Stimulated activated CD4-positive, alpha-beta T cell treated with anti-CD3 and anti-CD28 coated beads, Interleukin-1b, Interleukin-23, amount 100 ng/mL, for 48 hours (primary cell): ENCODE data around the gene BAMBI.

Experiments
- DNase-seq: peaks from one replicate; pipeline ENCODE4 v3.0.0-alpha.2; 2020

The BAMBI gene

DNA sequence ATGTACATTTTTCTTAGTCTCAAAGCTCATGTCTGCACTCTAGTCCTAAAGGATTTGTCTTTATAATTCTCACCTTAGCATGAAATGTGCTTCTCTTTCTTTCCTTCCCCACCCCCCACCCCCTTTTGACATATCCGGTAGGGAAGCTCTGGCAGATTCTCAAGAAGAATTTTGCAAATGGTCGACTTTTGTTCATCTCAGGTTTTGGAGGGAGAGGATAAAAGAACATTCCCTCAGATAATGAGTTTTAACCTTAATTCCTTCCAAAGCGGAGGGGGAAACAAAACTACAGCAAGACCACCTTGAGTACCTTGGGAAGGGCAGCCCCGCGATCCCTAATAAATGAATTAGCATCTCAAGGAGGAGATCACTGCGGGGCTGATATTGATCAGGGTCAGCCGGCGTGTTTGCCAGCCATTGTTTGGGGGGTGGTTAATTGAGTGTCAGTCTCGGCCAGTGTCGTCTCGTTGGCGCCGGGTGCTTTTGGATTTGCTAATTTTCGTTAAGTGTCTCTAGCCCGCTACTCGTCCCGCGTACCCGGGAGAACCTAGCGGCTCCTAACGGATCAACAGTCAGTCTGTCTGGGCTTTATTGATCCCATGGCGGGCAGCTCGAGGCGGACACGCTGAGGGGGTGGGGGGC, 874 bp upstream of the BAMBI start:
- DNase-seq, result no peak

DNA sequence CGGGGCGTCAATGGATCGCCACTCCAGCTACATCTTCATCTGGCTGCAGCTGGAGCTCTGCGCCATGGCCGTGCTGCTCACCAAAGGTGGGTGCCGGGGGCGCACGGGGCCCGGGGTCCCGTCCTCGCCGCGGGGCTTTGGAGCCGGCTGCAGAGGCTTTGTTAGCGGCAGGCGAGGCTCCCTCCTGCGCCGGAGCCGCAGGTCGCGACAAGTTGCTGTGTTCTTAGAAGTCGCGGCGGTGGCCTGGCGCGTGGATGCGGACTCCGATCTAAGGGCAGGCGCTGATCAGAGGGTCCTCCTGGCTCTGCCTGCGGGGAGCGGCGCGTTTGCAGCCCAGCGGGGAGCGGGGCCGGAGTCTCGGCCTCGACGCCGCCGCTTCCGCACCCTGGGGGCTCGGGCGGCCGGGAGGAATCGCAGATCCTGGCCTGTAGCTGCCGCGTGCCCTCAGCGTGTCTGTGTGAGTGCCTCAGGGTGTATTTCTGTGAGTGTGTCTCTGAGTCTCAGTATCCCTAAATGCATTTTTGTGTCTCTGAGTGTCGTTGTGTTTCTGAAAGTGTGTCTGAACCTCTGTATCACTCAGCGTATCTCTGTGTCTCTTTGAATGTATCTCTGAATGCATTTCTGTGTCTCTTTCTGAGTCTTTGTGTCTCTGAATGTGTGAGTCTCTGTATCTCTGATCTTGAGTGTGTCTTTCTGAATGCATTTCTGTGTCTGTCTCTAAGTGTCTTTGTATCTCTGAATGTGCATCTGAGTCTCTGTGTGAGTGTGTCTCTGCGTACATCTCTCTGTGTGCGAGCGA, 766 bp downstream of the BAMBI start:
- peak; percentile 9 for DNase-seq

DNA sequence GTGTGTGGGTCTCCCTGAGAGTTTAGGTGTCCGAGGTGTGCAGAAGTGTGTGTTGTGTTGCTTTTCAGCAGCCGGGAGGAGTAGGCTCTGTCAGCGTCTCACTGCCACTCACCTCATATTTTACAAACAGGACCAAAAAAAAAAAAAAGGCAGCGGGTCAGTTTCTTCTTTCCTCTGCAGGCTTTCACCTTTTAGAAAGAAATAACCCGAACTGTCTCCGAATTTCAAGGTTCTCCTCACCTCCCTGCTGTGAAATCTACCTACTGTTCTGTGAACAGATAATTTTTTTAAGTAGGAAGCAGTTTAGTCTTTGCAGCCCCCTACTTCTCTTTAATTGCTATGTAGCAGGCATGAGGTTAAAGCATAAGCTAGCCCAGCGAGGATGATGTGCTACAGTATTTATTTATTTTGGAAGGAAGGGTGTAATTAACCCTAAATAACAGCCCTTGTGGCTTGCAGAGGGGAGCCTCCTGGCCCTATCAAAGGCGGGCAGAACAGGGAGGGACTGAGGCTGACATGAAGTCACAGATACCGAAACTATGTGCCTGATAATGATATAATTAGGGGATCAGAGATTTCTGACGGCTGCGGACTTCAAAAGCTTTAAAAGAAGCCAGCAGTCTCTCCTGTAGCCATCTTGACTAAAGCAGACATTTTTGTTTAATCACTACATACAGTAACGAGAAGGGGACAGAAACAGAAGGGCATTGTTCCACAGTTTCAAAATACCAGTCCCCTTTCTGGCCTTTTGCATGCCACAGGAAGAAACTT, 1.6 kb downstream of the BAMBI start:
- DNase-seq, result no peak

DNA sequence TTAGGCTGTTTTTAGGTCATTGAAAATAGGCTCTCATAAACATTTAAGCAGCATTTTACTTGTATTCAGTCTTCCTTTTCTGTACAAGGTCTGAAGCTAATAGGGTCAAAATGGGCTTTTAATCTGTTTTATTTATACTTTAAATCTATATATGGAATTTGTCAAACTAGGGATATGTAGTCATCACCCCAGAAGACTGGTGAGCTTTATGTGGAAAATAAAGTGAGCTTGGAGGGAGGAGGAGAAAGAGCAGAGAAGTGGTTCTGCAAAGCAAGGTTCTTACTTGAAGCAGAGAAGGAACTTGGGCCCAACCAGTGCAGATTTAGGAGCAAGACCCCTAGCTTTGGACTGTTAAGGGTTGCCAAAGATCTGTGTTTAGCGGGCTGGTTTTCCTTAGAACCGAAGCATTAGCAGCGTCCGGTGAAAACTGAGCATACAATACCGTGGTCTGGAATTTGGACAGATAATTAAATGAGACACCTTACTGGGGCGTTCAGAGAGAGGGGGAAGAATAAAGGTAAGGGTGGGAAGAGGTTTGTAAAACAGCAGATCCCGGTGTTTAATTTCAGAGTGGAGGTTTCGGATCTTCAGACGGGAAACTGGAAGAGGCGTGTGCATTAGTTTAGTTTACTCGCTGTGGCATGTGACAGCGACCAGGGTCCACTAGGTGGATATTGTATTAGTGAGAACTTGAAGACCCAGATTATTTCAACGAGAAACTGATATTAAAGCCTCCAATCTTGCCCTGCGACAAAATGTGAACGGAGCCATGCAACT, 2.4 kb downstream of the BAMBI start:
- DNase-seq, result no peak

DNA sequence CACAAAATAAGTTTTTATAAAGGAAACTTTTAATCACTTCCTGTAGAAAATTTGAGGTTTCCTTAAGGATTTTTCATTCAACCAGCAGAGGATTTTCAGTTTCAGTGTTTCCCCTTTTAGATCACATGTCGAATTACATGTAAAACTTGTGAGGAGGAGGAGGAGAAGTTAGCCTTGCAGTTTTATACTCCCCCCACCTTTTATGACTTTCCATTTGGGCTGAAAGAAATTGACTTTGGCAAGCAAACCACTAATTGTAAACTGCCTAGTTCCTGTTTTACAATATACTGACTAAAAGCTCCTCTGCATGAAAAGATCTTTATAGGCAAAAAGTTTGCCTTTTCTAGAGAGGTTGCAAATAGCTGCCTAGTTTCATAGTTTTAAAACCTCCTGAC, 3.0 kb downstream of the BAMBI start:
- no peak for DNase-seq

DNA sequence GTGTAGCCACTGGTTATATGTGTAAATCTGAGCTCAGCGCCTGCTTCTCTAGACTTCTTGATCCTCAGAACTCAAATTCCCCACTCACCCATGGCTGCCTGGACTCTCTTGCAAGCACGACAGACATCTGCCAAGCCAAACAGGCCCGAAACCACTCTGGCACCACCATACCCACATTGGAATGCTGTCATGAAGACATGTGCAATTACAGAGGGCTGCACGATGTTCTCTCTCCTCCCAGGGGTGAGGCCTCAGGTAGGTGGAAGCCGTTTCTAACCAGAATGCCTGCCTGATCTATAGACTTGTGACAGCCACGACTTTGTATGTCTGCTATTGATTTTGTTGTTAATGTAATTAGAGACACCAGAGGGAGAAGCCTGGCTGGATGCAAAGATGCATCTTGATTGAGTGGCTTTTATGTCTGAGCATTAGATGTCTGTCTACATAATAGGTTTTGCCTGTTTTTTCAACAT, 4.0 kb downstream of the BAMBI start:
- DNase-seq, result no peak

DNA sequence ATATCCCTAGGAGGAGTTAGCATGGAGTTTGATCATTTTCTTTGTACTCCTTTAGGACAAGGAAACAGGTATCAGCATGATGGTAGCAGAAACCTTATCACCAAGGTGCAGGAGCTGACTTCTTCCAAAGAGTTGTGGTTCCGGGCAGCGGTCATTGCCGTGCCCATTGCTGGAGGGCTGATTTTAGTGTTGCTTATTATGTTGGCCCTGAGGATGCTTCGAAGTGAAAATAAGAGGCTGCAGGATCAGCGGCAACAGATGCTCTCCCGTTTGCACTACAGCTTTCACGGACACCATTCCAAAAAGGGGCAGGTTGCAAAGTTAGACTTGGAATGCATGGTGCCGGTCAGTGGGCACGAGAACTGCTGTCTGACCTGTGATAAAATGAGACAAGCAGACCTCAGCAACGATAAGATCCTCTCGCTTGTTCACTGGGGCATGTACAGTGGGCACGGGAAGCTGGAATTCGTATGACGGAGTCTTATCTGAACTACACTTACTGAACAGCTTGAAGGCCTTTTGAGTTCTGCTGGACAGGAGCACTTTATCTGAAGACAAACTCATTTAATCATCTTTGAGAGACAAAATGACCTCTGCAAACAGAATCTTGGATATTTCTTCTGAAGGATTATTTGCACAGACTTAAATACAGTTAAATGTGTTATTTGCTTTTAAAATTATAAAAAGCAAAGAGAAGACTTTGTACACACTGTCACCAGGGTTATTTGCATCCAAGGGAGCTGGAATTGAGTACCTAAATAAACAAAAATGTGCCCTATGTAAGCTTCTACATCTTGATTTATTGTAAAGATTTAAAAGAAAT, 4.8 kb downstream of the BAMBI start:
- no peak for DNase-seq

DNA sequence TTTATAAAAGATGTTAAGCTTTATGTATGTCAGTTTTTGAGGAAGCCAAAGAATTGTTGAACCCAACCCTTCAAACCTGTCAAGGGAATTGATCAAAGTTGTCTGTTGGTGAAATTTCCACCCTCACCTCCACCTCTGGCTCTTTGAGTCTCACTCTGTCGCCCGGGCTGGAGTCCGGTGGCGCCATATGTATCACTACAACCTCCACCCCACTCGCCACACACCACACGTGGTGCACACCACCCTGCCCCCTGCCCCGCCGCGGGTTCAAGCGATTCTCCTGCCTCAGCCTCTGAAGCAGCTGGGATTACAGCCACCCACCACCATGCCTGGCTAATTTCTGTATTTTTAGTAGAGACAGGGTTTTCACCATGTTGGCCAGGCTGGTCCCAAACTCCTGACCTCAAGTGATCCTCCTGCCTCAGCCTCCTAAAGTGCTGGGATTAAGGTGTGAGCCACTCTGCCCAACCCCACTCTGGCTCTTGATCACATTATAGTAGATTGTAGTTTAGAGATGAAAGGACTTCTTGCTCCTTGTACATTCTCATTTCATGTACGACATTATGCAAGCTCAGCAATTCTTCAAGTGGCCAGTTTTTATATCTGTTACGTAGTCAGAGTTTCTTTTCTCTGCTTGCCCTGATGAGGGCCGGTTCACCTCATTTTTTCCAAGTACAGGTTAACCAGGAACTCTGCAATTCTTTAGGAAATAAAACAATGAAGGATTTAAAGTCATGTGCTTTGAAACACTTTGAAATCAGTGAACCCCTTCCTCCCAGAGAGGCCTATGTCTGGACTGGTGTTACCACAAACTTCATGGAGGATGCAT, 7.0 kb downstream of the BAMBI start:
- DNase-seq, result no peak

DNA sequence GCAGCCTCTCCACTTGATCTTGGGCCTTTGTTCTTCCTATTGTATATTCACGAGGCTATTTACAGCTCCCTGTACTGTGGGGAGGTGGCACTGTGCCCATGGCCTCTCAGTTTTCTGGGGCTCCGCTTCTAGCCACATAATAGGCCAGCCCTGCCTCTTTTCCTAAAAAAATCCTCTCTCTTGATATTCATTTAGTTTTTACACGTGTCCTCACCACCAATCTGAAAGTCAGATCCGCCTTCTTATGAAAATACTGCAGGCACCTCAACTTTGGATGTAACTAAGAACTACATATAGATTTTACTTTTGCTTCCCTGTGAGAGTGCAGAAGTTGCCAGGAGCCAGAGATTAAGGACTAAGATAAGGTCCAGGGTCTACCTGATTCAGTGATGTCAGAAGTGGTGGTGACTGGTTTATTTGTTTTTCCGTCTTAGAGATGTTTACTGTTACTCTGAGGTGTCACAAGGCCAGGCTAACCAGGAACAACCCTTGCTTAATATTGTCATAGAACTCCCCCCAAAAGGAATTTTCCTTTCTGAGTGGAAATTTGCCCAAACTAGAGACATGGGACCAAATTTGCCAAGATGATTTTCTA, 7.8 kb downstream of the BAMBI start:
- no peak for DNase-seq

DNA sequence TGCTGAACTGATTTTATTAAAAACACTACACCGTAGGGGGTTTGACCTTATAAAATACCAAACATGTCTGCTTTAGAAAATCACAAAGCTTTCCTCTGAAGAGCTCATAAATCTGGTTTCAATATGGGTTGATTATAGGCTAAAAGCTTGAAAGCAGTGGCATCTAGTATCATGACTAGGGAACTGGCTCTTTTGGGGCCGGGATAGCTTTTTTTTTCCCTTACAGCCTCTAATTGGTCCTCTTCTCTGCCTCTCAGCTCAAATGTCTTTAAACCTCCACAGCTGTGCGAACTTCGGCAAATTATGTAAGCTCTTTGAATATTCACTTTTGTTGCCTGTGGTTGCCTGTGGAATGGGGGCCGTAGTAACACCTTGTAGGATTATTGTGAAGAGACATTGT, 8.4 kb downstream of the BAMBI start:
- DNase-seq, result no peak

DNA sequence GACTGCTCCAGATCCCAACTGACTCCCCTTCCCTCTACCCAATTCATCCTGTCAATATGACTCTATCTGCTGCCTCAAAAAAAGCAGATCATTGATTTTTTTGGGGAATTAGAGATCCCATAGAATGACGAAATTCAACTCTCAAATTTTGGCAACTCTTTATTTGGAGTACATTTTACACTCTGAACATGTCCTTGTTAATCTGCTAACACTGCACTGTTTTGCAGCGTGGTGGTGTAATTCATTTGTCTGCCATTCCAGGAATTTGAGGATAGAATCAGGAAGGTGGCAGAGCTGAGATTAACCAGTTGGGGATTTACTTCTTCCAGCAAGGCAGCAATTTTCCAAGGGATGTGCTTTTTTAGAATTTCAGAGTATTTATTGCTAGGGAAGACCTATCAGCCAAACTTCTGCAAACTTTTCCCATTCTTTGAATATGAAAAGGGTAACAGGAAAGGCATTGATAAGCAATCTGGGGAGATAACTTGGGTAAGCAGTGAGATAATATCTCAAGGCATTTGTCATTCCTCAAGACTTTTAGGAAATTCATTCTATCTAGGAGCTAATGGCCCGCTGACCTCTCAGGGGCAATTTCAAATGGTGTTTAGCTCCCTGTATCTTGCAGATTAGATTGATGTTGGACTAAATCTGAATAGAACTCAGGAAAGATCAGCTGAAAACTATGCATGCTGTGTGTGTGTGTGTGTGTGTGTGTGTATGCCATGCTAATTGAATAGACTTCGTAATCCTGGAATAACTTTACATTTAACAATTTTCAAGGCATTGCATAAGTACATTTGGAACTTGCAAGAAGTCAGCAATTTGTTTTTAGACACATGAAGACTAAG, 9.7 kb downstream of the BAMBI start:
- no peak for DNase-seq

DNA sequence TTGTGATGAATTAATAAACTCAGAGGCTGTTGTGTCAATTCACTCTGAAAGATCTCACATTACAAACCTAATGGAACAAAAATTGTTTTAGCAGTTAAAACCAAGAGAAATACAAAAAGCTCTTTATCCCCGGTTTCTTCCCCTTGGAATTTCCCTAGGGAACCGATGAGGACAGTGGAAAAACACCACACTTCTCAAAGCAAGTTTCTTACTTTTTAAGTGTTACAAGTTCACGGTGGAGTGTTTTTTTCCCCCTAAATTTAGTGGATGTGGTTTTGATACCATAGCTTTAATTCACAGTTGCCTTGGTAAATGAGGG, 10.3 kb downstream of the BAMBI start:
- no peak for DNase-seq

DNA sequence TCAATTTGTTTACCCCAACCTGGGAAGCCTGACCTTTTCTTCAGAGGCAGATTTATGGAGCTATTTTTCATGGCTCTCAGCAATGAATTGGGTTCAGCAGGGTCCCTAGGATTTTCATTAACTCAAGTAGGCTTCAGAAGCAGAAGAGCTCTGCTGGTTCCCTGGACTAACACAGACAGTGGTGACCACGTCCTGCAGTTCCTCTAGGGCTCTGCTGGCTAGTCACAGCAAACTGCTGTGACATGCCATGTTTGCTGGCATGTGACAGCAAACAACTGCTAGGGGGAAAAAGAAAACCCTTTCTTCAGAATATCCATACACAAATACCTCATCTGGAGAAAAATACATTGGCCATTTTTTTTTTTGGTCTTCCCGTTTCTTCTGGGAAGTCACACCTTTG, 13.2 kb downstream of the BAMBI start:
- no peak for DNase-seq

DNA sequence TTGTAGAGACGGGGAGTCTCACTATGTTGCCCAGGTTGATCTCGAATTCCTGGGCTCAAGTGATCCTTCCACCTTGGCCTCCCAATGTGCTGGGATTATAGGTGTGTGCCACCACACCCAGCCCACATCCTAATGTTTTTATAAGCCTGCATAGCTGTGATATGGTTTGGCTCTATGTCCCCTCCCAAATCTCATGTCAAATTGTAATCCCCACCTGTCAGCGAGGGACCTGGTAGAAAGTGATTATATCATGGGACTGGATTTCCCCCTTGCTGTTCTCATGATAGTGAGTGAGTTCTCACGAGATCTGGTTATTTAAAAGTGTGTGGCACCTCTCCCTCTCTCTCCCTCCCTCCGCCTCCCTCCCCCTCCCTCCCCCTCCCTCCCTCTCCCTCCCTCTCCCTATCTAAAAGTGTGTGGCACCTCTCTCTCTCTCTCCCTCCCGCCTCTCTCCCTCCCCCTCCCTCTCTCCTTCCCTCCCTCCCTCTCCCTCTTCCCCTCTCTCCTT, 13.9 kb downstream of the BAMBI start:
- DNase-seq, result no peak

DNA sequence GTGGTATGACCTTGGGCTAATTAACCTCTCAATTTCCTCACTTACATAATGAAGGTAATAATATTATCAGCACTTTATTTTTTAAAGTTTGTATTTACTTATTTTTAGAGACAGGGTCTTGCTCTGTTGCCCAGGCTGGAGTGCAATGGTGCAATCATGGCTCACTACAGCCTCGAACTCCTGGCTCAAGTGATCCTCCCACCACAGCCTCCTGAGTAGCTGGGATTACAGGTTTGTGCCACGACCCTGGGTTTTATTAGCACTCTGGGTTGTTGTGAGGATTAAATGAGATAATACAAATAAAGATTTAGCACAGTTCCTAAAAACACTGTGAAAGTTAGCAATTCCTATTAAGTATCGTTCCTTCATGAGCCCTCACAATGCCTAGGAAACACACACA, 14.7 kb downstream of the BAMBI start:
- no peak for DNase-seq

DNA sequence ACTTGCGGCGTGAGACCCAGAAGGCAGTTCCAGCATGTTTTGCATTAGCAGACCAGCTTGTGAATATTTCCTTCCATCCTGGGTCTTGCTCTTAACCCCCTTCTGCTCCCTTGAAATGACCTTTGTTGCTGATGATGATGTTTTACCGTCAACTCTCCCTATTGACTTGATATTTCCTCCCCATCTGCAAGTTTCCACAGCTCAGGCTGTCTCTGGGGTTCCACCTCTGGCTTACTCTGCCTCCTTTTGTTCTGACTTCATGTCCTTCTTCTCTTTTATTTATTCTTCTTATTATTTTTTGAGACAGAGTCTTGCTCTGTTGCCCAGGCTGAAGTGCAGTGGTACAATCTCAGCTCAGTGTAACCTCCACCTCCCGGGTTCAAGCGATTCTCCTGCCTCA, 17.2 kb downstream of the BAMBI start:
- DNase-seq, result no peak

DNA sequence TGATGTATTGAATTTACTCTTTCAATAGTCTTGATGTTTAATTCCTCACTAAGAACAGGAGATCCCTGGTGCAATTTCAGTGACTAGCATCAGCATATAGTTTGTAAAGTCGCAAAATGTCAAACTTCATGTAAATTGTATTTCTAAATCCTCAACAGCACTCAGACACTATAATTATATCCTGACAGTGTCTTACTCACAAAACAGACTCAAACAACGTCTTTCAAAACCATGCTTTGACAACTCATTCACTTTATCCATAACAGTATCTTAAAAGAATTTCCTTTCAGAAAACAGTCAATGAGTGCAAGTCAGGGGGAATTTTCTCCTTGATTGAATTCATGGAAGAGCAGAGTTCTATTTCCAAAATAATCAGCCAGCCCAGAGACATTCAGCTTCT, 20.8 kb downstream of the BAMBI start:
- DNase-seq, result no peak

DNA sequence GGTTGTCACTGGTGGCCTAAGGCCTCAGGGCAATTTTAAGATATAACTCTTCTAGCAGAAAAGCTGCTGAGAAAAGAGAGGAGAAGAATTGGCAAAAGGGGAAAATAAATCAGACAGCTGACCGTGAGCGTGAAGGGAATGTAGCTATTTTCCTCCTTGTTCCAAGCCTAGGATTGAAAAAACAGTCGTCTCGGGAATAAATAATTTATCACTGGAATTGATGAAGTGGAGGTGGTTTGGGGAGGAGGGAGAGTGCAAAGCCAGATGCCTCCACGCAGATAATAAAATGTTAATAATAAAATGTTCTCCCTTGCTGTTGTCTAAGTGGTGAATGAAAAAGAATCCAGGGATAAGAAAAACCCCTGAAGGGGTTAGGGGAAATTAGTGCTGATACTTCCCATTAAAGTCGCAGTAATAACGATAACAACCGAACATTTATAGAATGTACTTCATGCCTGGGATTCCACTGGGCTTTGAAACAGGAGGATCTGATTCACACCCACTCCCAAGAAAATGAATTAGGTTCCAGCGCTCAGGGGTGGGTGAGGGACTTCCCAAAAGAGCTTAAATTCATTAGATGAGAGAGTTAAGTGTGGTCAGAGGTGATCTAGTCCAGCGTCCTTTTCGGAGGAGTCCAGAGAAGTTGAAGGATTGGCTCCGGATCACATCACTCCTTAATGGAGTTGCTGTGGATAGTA, 27.3 kb downstream of the BAMBI start:
- DNase-seq, result no peak

DNA sequence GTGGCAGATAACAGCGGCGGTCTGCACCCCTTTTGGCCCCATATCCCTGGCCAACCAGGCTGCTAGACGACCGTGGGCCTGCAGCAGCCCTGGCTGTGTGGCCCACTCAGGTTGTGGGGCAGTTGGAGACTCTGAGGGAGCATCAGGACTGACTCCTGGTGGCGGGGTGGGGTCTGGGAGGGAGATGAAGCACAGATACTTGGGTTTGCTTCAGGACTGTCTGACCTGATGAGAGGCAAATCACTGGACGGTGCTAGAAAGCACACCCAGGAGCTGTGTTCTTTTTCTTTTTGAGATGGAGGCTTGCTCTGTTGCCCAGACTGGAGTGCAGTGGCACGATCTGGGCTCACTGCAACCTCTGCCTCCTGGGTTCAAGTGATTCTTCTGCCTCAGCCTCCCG, 28.2 kb downstream of the BAMBI start:
- DNase-seq, result no peak
